HL-60/S4 treated with phorbol 12-myristate 13-acetate at 8.2 ng/mL for 4 days and 3 days (cell line): ENCODE data around the gene TTC7B.
"Not testable (repeated sequence)": the region's sequence is repeated elsewhere in the genome, so short reads cannot be mapped to it uniquely, and the experiment has no call there.

Experiments
- in situ Hi-C: fragments of 300-500 bp; cut with MboI; formaldehyde crosslinking; loops from 2 replicates; pipeline ENCODE4 v1.15.0; 2022; ENCODE audit warnings: low sequenced_read_pairs

Gene TTC7B, protein sequence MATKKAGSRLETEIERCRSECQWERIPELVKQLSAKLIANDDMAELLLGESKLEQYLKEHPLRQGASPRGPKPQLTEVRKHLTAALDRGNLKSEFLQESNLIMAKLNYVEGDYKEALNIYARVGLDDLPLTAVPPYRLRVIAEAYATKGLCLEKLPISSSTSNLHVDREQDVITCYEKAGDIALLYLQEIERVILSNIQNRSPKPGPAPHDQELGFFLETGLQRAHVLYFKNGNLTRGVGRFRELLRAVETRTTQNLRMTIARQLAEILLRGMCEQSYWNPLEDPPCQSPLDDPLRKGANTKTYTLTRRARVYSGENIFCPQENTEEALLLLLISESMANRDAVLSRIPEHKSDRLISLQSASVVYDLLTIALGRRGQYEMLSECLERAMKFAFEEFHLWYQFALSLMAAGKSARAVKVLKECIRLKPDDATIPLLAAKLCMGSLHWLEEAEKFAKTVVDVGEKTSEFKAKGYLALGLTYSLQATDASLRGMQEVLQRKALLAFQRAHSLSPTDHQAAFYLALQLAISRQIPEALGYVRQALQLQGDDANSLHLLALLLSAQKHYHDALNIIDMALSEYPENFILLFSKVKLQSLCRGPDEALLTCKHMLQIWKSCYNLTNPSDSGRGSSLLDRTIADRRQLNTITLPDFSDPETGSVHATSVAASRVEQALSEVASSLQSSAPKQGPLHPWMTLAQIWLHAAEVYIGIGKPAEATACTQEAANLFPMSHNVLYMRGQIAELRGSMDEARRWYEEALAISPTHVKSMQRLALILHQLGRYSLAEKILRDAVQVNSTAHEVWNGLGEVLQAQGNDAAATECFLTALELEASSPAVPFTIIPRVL

DNA sequence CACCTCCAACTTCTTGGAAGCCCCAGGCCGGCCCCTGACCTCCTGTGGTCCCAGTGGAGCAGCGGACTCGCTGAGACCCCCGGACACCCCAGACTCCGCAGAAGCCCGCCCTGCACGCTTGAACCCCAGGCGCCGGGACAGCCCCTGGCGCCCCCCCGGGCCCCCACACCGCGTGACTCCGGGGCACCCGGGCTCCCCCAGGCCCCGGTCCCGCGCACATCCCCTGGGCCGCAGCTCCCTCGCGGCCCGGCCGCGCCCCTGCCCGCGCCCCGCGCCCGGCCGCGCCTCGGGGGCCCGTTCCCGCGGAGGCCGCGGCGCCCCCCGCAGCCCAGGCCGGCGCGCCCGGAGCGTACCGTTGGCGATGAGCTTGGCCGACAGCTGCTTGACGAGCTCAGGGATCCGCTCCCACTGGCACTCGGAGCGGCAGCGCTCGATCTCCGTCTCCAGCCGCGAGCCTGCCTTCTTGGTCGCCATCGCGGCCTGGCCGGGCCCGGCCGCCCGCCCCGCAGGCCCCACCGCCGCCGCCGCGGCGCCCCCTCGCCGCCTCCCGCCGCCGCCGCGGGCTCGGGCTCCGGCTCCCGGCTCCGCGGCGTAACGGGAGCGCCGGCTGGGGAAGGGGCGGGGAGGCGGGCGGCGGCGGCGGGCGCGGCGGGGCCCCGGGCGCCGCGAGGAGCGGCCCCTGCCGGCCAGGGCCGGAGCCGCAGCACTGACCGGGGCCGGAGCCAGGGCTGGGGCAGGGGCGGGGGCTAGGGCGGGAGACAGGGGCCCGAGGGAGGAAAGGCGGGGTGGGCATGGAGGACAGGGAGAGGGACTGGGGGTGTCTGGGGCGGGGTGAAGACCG is at the start of gene TTC7B:
Gene TTC7B (minus strand): TSS at position 609 of the 841 bp plus-strand sequence. CDS start 135 bp downstream, at position 474.
- in situ Hi-C loops, result no loop called here

- in situ Hi-C loops, result no loop called here
Observed at GRCh38 chr14:90864741-90865140, 48.5 kb upstream of the TTC7B start.

- in situ Hi-C loops, result no loop called here
Observed at GRCh38 chr14:90858511-90858910, 42.3 kb upstream of the TTC7B start.

GRCh38 chr14:90857866-90858265 is 41.6 kb upstream of the TTC7B start:
- in situ Hi-C loops, result no loop called here

GRCh38 chr14:90856115-90856514 is 39.9 kb upstream of the TTC7B start:
- in situ Hi-C loops, result not testable (repeated sequence)

- in situ Hi-C loops, result no loop called here
Observed at GRCh38 chr14:90853116-90853515, 36.9 kb upstream of the TTC7B start.

- in situ Hi-C loops, result no loop called here
Observed at GRCh38 chr14:90851327-90852036, 35.3 kb upstream of the TTC7B start.

GRCh38 chr14:90850487-90850886 is 34.3 kb upstream of the TTC7B start:
- in situ Hi-C loops, result no loop called here

GRCh38 chr14:90849787-90850444 is 33.7 kb upstream of the TTC7B start:
- in situ Hi-C loops, result no loop called here

DNA sequence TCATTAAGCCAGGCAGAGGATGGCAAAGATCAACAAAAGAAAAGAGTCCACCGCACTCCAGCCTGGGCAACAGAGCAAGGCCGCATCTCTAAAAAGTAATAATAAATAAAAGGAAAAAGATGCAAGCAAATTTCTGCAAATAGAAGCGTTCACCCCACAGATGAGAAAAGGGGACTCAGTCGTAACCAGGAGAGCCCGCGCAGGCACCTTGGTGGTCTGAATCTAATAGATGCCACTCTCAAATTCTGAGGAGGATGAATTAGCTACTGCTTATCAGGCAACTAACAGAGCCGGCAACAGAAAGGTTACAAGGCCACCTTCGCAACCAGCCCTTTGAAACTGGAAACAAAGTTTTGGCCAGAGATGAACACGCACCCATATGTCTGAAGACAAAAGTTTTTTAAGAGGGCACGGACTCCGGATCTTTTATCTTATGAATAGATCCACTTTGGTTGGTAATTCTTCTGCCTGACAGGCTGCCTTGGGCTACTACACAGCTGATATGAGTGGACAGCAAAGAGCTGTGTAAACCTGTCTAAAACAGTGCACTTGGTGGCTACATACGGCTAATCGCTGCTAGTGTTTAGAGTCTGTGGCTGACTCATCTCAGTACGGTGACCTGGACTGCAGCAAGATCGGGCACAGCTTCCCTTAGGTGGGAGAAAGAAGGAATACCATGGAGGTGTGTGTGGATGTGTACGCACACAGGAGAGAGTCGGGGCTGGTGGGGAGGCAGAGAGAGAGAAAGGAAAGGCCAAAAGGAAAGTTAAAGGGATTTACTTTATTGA is 32.9 kb upstream of the TTC7B start:
- in situ Hi-C loops, result no loop called here

GRCh38 chr14:90846511-90846910 is 30.3 kb upstream of the TTC7B start:
- in situ Hi-C loops, result no loop called here

DNA sequence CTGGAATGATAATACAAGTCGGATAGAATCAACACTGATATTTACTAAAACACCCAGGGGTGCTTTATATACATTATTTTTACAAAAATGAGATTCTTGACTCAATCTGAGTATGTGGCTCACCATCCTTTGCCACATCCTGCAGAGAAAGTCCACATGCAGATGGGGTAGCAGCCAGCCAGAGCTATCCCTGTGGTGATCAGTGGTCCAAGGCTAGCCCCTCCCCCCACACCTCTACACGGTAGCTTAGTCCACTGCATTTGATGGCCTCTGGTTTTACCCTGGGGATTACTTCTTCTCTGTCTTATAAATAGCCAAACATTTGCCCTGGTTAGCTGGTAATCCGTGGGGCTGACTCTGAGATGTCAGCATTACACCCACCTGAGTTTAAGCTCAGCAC is 28.1 kb upstream of the TTC7B start:
- in situ Hi-C loops, result no loop called here

DNA sequence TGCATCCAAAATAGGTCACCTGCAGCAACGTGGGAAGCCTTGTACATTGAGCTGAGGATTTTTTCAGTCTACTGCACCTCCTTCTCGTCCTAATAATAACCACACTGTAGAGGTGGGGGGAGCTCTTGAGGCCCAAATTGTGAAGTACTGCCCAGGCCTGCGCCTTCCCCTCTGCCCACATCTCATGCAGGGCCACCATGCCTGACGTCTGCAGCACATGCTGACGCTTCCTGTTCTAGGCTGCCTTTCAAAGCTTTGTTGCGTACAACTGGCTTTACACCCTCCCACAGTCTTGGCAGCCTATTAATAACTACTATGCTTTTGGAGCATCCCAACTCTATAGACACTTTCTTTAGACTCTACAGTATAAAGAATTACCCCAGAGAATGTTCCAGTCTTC is 26.5 kb upstream of the TTC7B start:
- in situ Hi-C loops, result no loop called here

GRCh38 chr14:90840667-90841066 is 24.4 kb upstream of the TTC7B start:
- in situ Hi-C loops, result not testable (repeated sequence)

- in situ Hi-C loops, result no loop called here
Observed at GRCh38 chr14:90839889-90840266, 23.6 kb upstream of the TTC7B start.

DNA sequence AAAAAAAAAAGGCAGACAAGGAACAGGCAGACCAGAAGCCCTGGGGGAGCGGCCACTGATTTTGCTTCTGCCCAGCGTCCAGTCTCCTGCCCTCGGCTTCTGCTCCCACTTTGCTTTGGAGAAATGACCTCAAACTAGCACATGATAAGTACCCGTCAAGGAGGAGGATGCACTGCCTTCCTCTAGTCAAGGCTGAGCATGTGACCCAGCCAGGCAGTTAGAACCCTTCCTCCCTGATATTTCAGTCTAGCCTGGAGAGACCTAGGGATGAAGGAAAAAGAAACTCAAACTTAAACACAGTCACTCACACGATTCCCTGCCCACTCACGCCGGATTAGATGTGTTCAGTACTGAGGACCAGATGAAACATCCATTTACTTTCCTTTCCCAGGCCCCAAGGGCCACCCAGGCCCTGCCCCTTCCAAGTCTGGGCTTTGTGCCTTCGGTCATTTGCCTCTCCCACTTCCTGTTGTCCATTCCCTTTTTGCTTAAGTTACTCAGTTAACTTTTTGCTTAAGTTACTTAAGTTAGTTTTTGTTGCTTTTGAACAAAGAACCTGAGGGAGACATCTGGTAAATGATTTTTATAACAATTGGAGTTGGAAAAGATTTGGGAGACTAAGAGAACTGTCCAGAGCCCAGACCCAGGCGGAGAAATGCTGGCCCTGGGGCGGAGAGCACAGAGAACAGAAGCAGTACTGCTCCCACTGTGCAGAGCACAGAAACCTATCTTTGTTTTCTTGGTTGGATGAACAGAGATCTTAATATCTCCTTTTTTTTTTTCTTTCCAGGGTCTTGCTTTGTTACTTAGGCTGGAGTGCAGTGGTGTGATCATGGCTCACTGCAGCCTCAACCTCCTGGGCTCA is 23.0 kb upstream of the TTC7B start:
- in situ Hi-C loops, result no loop called here

DNA sequence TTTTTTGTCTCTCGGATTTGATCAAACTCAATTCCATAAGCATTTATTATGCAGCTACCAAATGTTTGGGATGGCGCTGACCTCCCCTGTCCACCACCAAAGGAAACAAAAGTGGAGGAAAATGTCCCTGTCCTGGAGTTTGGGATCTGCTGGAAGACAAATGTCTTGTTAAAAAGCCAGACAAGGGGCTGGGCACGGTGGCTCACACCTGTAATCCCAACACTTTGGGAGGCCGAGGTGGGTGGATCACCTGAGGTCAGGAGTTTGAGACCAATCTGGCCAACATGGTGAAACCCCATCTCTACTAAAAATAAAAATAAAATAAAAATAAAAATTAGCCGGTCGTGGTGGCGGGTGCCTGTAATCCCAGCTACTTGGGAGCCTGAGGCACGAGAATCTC is 22.3 kb upstream of the TTC7B start:
- in situ Hi-C loops, result not testable (repeated sequence)

- in situ Hi-C loops, result no loop called here
Observed at GRCh38 chr14:90837355-90837754, 21.1 kb upstream of the TTC7B start.
